Measurements from ENCODE around the gene LYRM9. TPM values are rescaled to one million over a fixed set of nuclear protein-coding genes. Genes with fewer than 3 reads are reported as not detected.

LYRM9 gene
- total RNA-seq, 2 donors from 2014 or later: 2.7 to 2.9 TPM

DNA sequence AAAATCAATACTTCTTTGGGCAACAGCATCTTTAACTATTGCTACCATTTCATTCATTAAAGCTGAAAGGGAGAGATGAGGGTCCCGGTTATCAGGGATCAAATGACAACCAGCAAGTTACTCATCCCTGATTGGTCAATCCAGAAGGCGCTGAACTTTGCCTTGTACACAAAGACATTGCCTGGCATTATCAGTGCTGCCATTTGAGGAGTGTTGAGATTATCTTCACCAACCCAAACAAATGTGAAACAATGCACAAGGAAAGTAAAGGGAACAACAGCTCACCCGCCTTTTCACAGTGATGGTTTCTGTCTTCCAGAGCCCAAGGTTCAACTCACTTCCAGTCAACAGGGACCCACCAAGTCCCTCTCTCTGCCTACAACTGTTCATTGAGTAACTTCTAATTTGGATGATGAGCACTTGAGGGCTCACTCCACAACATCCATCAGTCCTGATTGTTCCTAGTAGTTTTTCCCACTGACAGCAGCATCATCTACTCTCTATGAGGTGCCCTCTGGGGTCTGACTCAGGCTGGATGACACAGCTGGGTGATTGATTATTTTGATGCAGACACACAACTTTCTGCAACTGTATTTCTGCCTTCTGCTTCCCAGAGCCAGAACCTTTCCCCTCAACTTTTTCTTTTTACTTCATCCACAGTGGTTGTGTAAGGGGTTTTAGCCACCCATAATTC lies 32.0 kb downstream of the LYRM9 start:
- no peak for DNase-seq
- H3K27ac ChIP-seq: no peak overlapping the region
- intact Hi-C loops (cut with DNase I): no loop called here

DNA sequence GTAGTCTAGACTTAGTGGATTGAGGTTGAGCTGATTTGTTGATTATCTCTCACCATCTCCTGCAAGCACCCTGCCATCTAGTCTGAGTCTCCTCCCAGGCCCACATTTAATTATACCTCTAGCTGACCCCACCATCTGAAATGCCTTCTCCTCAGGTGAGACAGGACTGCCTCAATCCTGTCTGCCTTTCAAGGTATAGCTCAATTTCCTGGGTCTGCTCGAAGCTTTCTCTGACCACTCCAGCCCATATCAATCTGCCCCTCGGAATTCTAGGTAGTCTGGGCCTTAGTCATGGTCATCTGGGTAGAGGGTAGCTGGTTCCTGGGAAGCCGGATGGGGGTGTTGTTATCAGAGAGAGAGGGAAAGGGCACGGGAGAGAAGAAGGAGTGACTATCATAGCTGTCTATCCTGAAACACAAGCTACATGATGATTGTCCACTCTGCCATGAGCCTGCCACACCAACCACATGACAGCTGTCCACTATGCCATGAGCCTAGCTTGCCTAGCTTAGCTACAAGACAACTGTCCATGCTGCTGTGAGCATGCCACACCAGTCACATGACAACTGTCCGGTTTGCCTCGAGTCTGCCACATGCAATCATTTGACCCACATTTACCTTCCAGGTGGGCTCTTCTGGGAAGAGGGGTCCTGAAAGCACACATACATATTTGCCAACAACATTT lies 34.4 kb downstream of the LYRM9 start:
- Histone ChIP-seq H3K9ac (ENCODE audit: low read depth in 2 of 2, low read length in 2 of 2) (no peak overlapping the region), H3K9me3 (no peaks in the 10 kb centered on the region), H3K27ac (no peak overlapping the region), H3K27me3 (no peaks in the 10 kb centered on the region), H3K4me1 (no peaks in the 10 kb centered on the region), H3K36me3 (no peaks in the 10 kb centered on the region), H3K4me3 (no peak overlapping the region)
- no peak for DNase-seq
- intact Hi-C loops (cut with DNase I): no loop called here
- TF ChIP-seq, protein P1, sequence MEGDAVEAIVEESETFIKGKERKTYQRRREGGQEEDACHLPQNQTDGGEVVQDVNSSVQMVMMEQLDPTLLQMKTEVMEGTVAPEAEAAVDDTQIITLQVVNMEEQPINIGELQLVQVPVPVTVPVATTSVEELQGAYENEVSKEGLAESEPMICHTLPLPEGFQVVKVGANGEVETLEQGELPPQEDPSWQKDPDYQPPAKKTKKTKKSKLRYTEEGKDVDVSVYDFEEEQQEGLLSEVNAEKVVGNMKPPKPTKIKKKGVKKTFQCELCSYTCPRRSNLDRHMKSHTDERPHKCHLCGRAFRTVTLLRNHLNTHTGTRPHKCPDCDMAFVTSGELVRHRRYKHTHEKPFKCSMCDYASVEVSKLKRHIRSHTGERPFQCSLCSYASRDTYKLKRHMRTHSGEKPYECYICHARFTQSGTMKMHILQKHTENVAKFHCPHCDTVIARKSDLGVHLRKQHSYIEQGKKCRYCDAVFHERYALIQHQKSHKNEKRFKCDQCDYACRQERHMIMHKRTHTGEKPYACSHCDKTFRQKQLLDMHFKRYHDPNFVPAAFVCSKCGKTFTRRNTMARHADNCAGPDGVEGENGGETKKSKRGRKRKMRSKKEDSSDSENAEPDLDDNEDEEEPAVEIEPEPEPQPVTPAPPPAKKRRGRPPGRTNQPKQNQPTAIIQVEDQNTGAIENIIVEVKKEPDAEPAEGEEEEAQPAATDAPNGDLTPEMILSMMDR (IDR thresholded peaks at IDR 0.05): no peak

More for the DNA sequence above, 32.0 kb downstream of the LYRM9 start:
- H3K36me3 ChIP-seq: no peaks in the 10 kb centered on the region
- no peaks in the 10 kb centered on the region for H3K27me3 ChIP-seq
- H3K4me3 ChIP-seq: no peak overlapping the region
- no peak overlapping the region for H3K9ac ChIP-seq (ENCODE audit: low read depth in 2 of 2, low read length in 2 of 2)
- TF ChIP-seq, protein P1 (IDR thresholded peaks at IDR 0.05): no peak
- H3K4me1 ChIP-seq: no peaks in the 10 kb centered on the region
- H3K9me3 ChIP-seq: no peaks in the 10 kb centered on the region

DNA sequence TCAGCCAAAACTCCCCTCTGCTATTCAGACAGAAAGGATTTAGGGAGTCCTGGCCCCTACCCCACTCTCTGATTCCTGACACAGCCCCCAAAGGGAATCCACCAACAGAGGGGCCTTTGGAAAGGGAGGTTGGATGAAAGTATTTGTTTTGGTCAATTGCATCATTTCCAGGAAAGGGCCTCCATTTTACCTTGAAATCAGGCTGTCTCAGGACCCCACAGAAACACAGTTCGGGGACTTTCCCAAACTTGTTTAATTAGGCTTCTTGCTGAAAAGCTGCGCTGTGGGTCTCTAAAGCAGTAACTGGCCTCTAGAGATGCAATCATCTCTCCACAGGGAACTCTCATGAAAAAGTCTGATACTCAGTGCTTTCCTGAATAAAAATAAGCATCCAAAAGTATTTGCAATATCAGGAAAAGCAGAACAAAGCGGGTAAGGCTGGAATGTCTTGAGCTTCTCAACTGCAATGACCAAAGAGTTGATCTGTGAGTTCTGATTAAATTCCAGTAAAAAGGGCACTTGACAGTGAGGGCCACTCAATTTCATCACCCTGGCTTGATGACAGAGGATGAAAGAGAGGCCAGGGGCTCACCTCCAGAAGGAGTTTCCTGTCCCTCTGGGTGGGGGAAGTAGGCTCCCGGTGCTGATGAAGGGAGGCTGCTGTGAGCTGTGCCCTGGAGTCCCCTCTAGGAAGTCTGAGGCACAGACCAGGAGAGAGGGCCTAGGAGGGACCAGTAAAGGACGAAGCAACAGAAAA lies 36.3 kb downstream of the LYRM9 start:
- no peak overlapping the region for H3K9ac ChIP-seq (ENCODE audit: low read depth in 2 of 2, low read length in 2 of 2)
- no peaks in the 10 kb centered on the region for H3K27me3 ChIP-seq
- no peaks in the 10 kb centered on the region for H3K36me3 ChIP-seq
- intact Hi-C loops (cut with DNase I): no loop called here
- no peak overlapping the region for H3K4me3 ChIP-seq
- H3K4me1 ChIP-seq: no peaks in the 10 kb centered on the region
- no peak overlapping the region for H3K27ac ChIP-seq
- H3K9me3 ChIP-seq: no peaks in the 10 kb centered on the region
- DNase-seq: no peak
- TF ChIP-seq, protein P1 (IDR thresholded peaks at IDR 0.05): no peak

DNA sequence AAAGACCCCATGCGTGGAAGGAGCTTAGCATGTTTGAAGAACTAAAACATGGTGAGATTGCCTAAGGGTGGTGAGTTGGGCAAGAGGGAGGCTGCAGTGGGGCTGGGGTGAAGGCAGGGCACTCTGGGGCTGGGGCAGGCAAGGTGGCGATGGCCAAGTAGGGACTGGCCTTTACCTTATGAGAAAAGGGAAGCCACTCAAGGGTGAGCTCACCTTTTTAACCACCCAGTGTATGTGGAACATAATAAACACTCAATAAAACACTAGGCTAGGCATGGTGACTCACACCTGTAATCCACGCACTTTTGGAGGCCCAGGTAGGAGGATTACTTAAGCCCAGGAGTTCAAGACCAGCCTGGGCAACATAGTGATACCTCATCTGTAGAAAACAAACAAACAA lies 37.7 kb downstream of the LYRM9 start:
- DNase-seq: no peak
- Histone ChIP-seq H3K9ac (ENCODE audit: low read depth in 2 of 2, low read length in 2 of 2) (no peak overlapping the region), H3K27ac (no peak overlapping the region), H3K4me3 (no peak overlapping the region), H3K27me3 (no peaks in the 10 kb centered on the region), H3K9me3 (no peaks in the 10 kb centered on the region), H3K36me3 (no peaks in the 10 kb centered on the region), H3K4me1 (no peaks in the 10 kb centered on the region)
- TF ChIP-seq, protein P1 (IDR thresholded peaks at IDR 0.05): no peak
- intact Hi-C loops (cut with DNase I): no loop called here

DNA sequence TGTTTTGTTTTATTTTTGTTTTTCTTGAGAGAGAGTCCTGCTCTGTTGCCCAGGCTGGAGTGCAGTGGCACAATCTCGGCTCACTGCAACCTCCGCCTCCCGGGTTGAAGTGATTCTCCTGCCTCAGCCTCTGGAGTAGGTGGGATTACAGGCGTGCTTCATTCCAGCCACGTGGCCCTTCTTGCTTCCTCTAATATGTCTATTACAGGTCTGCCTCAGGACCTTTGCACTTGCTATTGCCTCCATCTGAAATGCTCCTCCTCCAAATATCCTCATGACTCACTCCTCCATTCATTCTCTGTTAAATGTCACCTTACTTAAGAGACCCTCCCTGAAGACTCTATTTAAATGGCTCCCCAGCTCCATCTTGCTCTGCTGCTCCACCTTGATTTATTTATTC lies 39.0 kb downstream of the LYRM9 start:
- no peaks in the 10 kb centered on the region for H3K9me3 ChIP-seq
- TF ChIP-seq, protein P1 (IDR thresholded peaks at IDR 0.05): no peak
- no peak for DNase-seq
- H3K36me3 ChIP-seq: no peaks in the 10 kb centered on the region
- H3K4me3 ChIP-seq: no peak overlapping the region
- no peak overlapping the region for H3K27ac ChIP-seq
- H3K4me1 ChIP-seq: no peaks in the 10 kb centered on the region
- intact Hi-C loops (cut with DNase I): no loop called here
- no peaks in the 10 kb centered on the region for H3K27me3 ChIP-seq
- no peak overlapping the region for H3K9ac ChIP-seq (ENCODE audit: low read depth in 2 of 2, low read length in 2 of 2)

All from colonic mucosa (tissue), 4 donors.